Neural cell (in vitro differentiated cells): ENCODE results near the gene VSIR. TPM values are rescaled to one million over a fixed set of nuclear protein-coding genes. Genes with fewer than 3 reads are reported as not detected.

Experiments
- H2AFZ ChIP-seq: fragments of 200-600, 300-800 bp; sonication (generic), shearing (Covaris generic); 2 replicates; pipeline ENCODE4 v1.6.0; 2014; ENCODE audit warnings: low read depth, mild to moderate bottlenecking, antibody characterized with exemption, low read length, moderate library complexity
- H3F3A ChIP-seq: fragments of 200-600 bp; shearing (Covaris generic); 2 replicates; pipeline ENCODE4 v1.6.1; 2016; ENCODE audit warnings: mild to moderate bottlenecking, moderate library complexity, mixed read lengths, antibody characterized with exemption, low read length; ENCODE audit not compliant: insufficient read depth, poor library complexity, severe bottlenecking
- H3K27ac ChIP-seq: fragments of 200-600, 300-800 bp; sonication (generic), shearing (Covaris generic); 2 replicates; pipeline ENCODE4 v1.5.1; 2014; ENCODE audit warnings: mild to moderate bottlenecking, low read length, moderate library complexity
- H3K27me3 ChIP-seq: fragments of 300-800, 200-600 bp; sonication (generic), shearing (Covaris generic); 2 replicates; pipeline ENCODE4 v1.6.0; 2014; ENCODE audit warnings: mild to moderate bottlenecking, low read depth, low read length, moderate library complexity; ENCODE audit not compliant: insufficient read depth
- H3K36me3 ChIP-seq: fragments of 300-800, 200-600 bp; sonication (generic), shearing (Covaris generic); 2 replicates; pipeline ENCODE4 v1.5.1; 2014; ENCODE audit warnings: mild to moderate bottlenecking, antibody characterized with exemption, low read length, moderate library complexity; ENCODE audit not compliant: insufficient read depth
- H3K4me2 ChIP-seq: fragments of 300-800, 200-600 bp; sonication (generic), shearing (Covaris generic); 2 replicates; pipeline ENCODE4 v1.6.0; 2014; ENCODE audit warnings: mild to moderate bottlenecking, low read length
- H3K4me3 ChIP-seq: fragments of 300-800, 200-600 bp; sonication (generic), shearing (Covaris generic); 2 replicates; pipeline ENCODE4 v1.5.1; 2014; ENCODE audit warnings: mild to moderate bottlenecking, low read length, moderate library complexity
- H3K79me2 ChIP-seq: fragments of 200-600 bp; shearing (Covaris generic); replicated peaks from 2 replicates; pipeline ENCODE4 v1.6.0; 2014; ENCODE audit warnings: mild to moderate bottlenecking, low read length, moderate library complexity; ENCODE audit not compliant: insufficient read depth
- H3K9ac ChIP-seq: fragments of 300-800, 200-600 bp; sonication (generic), shearing (Covaris generic); 2 replicates; pipeline ENCODE4 v1.6.1; 2016; ENCODE audit warnings: mild to moderate bottlenecking, low read length, mixed read lengths
- H3K9me2 ChIP-seq: fragments of 200-600 bp; shearing (Covaris generic); 2 replicates; pipeline ENCODE4 v1.6.1; 2016; ENCODE audit warnings: mild to moderate bottlenecking, low read length, mixed read lengths; ENCODE audit not compliant: insufficient read depth
- H3K9me3 ChIP-seq: fragments of 200-600, 300-800 bp; sonication (generic), shearing (Covaris generic); 2 replicates; pipeline ENCODE4 v1.6.1; 2016; ENCODE audit warnings: mild to moderate bottlenecking, mixed run types, low read length, moderate library complexity, mixed read lengths
- H4K20me1 ChIP-seq: fragments of 200-600 bp; shearing (Covaris generic); 2 replicates; pipeline ENCODE4 v1.6.1; 2016; ENCODE audit warnings: mild to moderate bottlenecking, mixed run types; ENCODE audit not compliant: insufficient read depth
- CTCF ChIP-seq: fragments of 450-650 bp; IDR thresholded peaks from 2 replicates; pipeline ENCODE4 v1.5.1; 2014; ENCODE audit warnings: antibody characterized with exemption, mild to moderate bottlenecking, moderate library complexity; ENCODE audit not compliant: poor library complexity, severe bottlenecking
- EP300 ChIP-seq: fragments of 450-650 bp; conservative IDR thresholded peaks from 2 replicates; pipeline ENCODE4 v1.6.1; 2014; ENCODE audit warnings: antibody characterized with exemption, mild to moderate bottlenecking, moderate library complexity; ENCODE audit not compliant: poor library complexity, severe bottlenecking
- EZH2 ChIP-seq: fragments of 200-600, 300-800 bp; shearing (Covaris generic), sonication (generic); IDR thresholded peaks from 2 replicates; pipeline ENCODE4 v1.6.1; 2014; ENCODE audit warnings: antibody characterized with exemption, low read length, borderline replicate concordance, mild to moderate bottlenecking; ENCODE audit not compliant: insufficient read depth, poor library complexity, severe bottlenecking
- MXI1 ChIP-seq: fragments of 450-650 bp; conservative IDR thresholded peaks from 2 replicates; pipeline ENCODE4 v1.6.1; 2014; ENCODE audit warnings: antibody characterized with exemption, mild to moderate bottlenecking; ENCODE audit not compliant: poor library complexity, severe bottlenecking
- POLR2AphosphoS5 ChIP-seq: IDR thresholded peaks from 2 replicates; pipeline ENCODE4 v1.6.1; 2012
- RAD21 ChIP-seq: fragments of 450-650 bp; conservative IDR thresholded peaks from 2 replicates; pipeline ENCODE4 v1.6.1; 2014; ENCODE audit warnings: antibody characterized with exemption, mild to moderate bottlenecking, moderate library complexity
- REST ChIP-seq: IDR thresholded peaks from 2 replicates; pipeline ENCODE4 v1.6.1; 2012; ENCODE audit warnings: borderline replicate concordance
- SMC3 ChIP-seq: fragments of 450-650 bp; conservative IDR thresholded peaks from 2 replicates; pipeline ENCODE4 v1.6.1; 2014; ENCODE audit warnings: antibody characterized with exemption, mild to moderate bottlenecking, moderate library complexity; ENCODE audit not compliant: poor library complexity
- TAF1 ChIP-seq: IDR thresholded peaks from 2 replicates; pipeline ENCODE4 v1.6.1; 2012; ENCODE audit warnings: low read depth
- polyA plus RNA-seq: library from polyadenylated mRNA; depleted of rRNA; stranded (reverse); fragments of >200 nt; gene quantifications from 2 replicates; pipeline ENCODE4 v1.2.3, GENCODE V29; 2014

The VSIR gene
- polyA plus RNA-seq, 1 donor from 2014 or later = not detected

GRCh38 chr10:71763352-71764127, 9.8 kb downstream of the VSIR start:
- no peak overlapping the region for H3K27ac ChIP-seq
- H3K4me3 ChIP-seq = no peak overlapping the region
- no peak overlapping the region for H3K9ac ChIP-seq
- no peaks in the 10 kb centered on the region for H3K79me2 ChIP-seq
- no peak for TF ChIP-seq EP300
- no peak overlapping the region for H3K4me2 ChIP-seq
- no peaks in the 10 kb centered on the region for H3K36me3 ChIP-seq
- H4K20me1 ChIP-seq = no peaks in the 10 kb centered on the region
- H3K27me3 ChIP-seq = no peaks in the 10 kb centered on the region
- H3K9me2 ChIP-seq = no peaks in the 10 kb centered on the region
- H3F3A ChIP-seq = no peaks in the 10 kb centered on the region
- H3K9me3 ChIP-seq = no peaks in the 10 kb centered on the region
- no peak overlapping the region for H2AFZ ChIP-seq

GRCh38 chr10:71762324-71762723, 11.0 kb downstream of the VSIR start:
- no peaks in the 10 kb centered on the region for H3K27me3 ChIP-seq
- H3K36me3 ChIP-seq = no peaks in the 10 kb centered on the region
- no peaks in the 10 kb centered on the region for H3K9me3 ChIP-seq
- no peak overlapping the region for H3K4me3 ChIP-seq
- no peaks in the 10 kb centered on the region for H3F3A ChIP-seq
- H3K27ac ChIP-seq = no peak overlapping the region
- H4K20me1 ChIP-seq = no peaks in the 10 kb centered on the region
- no peak overlapping the region for H2AFZ ChIP-seq
- TF ChIP-seq REST (no peak), POLR2AphosphoS5 (no peak), EP300 (no peak), EZH2 (no peak), RAD21 (no peak), TAF1 (no peak)
- no peak overlapping the region for H3K9ac ChIP-seq
- H3K79me2 ChIP-seq = no peaks in the 10 kb centered on the region
- H3K9me2 ChIP-seq = no peaks in the 10 kb centered on the region
- H3K4me2 ChIP-seq = no peak overlapping the region

GRCh38 chr10:71761541-71762113, 11.7 kb downstream of the VSIR start:
- no peaks in the 10 kb centered on the region for H3K36me3 ChIP-seq
- TF ChIP-seq CTCF (no peak), MXI1 (no peak), SMC3 (no peak), RAD21 (no peak), TAF1 (no peak), EZH2 (no peak), EP300 (no peak)
- no peak overlapping the region for H3K4me2 ChIP-seq
- no peaks in the 10 kb centered on the region for H3K79me2 ChIP-seq
- no peaks in the 10 kb centered on the region for H4K20me1 ChIP-seq
- no peak overlapping the region for H3K9ac ChIP-seq
- H3K27me3 ChIP-seq = no peaks in the 10 kb centered on the region
- H3K9me2 ChIP-seq = no peaks in the 10 kb centered on the region
- H3K4me3 ChIP-seq = no peak overlapping the region
- no peak overlapping the region for H3K27ac ChIP-seq
- no peak overlapping the region for H2AFZ ChIP-seq
- no peaks in the 10 kb centered on the region for H3F3A ChIP-seq
- no peaks in the 10 kb centered on the region for H3K9me3 ChIP-seq
